ENCODE results near the gene SFXN4. TPM values are rescaled to one million over a fixed set of nuclear protein-coding genes. Genes with fewer than 3 reads are reported as not detected.

SFXN4 gene
- total and polyA plus RNA-seq, 2 of the 13 experiments (the other 11 are each of a cell fraction or from before 2014, with no cell fraction given): 47.7 to 64.9 TPM

DNA sequence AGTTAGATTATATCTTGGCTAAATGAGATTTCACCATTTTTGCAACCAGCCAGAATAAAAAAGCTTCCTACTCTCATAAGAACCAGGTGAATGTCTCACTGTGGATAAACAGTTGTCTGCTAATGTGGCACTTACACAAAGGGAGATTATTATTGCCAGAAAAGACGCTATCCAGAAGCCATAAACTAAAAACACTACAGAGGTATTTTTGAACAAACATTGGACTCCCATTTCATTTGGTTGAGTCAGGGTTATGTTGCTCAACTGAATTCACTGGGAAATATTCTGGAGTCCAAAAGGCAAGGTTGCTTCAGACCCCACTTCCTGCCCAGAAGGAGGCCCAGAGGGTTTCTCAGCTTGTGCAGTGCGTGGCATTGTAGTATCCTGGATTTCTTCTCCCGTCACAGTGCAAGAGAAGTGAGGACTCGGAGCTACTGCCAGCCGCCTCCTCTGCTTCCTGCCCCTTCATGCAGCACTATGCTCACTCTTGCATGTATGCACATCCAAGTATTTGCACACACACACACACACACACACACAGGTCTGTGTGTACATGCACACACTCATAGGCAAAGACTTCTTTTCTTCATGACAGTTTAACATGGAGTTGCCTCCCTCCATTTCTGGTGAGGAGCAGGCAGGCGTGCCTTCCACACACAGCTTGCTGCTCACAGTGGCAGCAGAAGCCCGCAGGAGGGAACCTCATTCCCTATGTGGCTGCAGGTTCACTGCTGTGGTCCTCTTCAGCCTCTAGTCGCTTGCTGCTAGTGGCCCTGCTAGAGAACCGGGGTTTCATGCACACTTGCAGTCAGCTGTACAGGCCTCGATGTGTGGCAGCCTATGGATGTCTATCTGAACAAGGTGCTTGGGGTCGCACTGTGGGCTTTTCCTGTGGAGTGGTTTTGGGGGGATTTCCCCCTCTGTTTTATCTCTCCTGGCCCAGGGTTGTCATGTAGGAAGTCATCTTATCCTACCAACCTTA is 51.5 kb downstream of the SFXN4 start (continued):
- TF ChIP-seq, protein P1, sequence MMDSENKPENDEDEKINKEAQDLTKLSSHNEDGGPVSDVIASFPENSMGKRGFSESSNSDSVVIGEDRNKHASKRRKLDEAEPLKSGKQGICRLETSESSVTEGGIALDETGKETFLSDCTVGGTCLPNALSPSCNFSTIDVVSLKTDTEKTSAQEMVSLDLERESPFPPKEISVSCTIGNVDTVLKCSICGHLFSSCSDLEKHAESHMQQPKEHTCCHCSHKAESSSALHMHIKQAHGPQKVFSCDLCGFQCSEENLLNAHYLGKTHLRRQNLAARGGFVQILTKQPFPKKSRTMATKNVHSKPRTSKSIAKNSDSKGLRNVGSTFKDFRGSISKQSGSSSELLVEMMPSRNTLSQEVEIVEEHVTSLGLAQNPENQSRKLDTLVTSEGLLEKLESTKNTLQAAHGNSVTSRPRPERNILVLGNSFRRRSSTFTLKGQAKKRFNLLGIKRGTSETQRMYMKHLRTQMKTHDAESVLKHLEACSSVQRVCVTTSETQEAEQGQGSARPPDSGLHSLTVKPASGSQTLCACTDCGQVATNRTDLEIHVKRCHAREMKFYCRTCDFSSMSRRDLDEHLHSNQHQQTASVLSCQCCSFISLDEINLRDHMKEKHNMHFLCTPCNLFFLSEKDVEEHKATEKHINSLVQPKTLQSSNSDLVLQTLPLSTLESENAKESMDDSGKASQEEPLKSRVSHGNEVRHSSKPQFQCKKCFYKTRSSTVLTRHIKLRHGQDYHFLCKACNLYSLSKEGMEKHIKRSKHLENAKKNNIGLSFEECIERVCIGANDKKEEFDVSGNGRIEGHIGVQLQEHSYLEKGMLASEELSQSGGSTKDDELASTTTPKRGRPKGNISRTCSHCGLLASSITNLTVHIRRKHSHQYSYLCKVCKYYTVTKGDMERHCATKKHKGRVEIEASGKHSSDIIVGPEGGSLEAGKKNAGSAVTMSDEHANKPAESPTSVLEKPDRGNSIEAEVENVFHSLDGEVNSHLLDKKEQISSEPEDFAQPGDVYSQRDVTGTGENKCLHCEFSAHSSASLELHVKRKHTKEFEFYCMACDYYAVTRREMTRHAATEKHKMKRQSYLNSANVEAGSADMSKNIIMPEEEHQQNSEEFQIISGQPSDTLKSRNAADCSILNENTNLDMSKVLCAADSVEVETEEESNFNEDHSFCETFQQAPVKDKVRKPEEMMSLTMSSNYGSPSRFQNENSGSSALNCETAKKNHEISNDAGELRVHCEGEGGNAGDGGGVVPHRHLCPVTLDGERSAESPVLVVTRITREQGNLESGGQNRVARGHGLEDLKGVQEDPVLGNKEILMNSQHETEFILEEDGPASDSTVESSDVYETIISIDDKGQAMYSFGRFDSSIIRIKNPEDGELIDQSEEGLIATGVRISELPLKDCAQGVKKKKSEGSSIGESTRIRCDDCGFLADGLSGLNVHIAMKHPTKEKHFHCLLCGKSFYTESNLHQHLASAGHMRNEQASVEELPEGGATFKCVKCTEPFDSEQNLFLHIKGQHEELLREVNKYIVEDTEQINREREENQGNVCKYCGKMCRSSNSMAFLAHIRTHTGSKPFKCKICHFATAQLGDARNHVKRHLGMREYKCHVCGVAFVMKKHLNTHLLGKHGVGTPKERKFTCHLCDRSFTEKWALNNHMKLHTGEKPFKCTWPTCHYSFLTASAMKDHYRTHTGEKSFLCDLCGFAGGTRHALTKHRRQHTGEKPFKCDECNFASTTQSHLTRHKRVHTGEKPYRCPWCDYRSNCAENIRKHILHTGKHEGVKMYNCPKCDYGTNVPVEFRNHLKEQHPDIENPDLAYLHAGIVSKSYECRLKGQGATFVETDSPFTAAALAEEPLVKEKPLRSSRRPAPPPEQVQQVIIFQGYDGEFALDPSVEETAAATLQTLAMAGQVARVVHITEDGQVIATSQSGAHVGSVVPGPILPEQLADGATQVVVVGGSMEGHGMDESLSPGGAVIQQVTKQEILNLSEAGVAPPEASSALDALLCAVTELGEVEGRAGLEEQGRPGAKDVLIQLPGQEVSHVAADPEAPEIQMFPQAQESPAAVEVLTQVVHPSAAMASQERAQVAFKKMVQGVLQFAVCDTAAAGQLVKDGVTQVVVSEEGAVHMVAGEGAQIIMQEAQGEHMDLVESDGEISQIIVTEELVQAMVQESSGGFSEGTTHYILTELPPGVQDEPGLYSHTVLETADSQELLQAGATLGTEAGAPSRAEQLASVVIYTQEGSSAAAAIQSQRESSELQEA (CRISPR knock-in tag; IDR thresholded peaks at IDR 0.05; ENCODE audit: not compliant biosample characterization): no peak
- TF ChIP-seq ZNF333 (CRISPR knock-in tag; IDR thresholded peaks at IDR 0.05; ENCODE audit: borderline replicate concordance) (no peak), ETV5 (CRISPR knock-in tag; IDR thresholded peaks at IDR 0.05; ENCODE audit: borderline replicate concordance) (peak; percentile 99), ZNF30 (CRISPR knock-in tag; IDR thresholded peaks at IDR 0.05) (no peak), ZNF281 (CRISPR knock-in tag; IDR thresholded peaks at IDR 0.05; ENCODE audit: borderline replicate concordance) (no peak; the same call in 1 of the 2 replicates), HES4 (CRISPR knock-in tag; IDR thresholded peaks at IDR 0.05; ENCODE audit: borderline replicate concordance) (no peak), GABPB1 (CRISPR knock-in tag; IDR thresholded peaks at IDR 0.05) (peak; percentile 73), PAXIP1 (CRISPR knock-in tag; conservative IDR thresholded peaks at IDR 0.05) (peak; percentile 98), ZFP36L1 (CRISPR knock-in tag; IDR thresholded peaks at IDR 0.05) (no peak), ZFP90 (CRISPR knock-in tag; IDR thresholded peaks at IDR 0.05; ENCODE audit: borderline replicate concordance) (no peak), ZNF569 (CRISPR knock-in tag; IDR thresholded peaks at IDR 0.05; ENCODE audit: borderline replicate concordance) (no peak; the same call in 1 of the 2 replicates), HNRNPH1 (optimal IDR thresholded peaks at IDR 0.05; ENCODE audit: low read depth, low read length) (no peak)
